GM15510 (cell line): ENCODE measurements around the gene RAB22A.

Source experiments
- POLR2A ChIP-seq: IDR thresholded peaks from 3 replicates; pipeline ENCODE4 v1.6.1; 2011; ENCODE audit warnings: borderline replicate concordance; ENCODE audit not compliant: insufficient read length; ENCODE audit errors: extremely low read depth

The RAB22A gene

GRCh38 chr20:58313396-58313795 is 3.9 kb downstream of the RAB22A start:
- no peak for TF ChIP-seq POLR2A

GRCh38 chr20:58321205-58321604 is 11.7 kb downstream of the RAB22A start:
- TF ChIP-seq POLR2A, result no peak

GRCh38 chr20:58322083-58322482 is 12.6 kb downstream of the RAB22A start:
- TF ChIP-seq POLR2A, result no peak

GRCh38 chr20:58325912-58326311 is 16.4 kb downstream of the RAB22A start:
- TF ChIP-seq POLR2A, result no peak

GRCh38 chr20:58327211-58327610 is 17.7 kb downstream of the RAB22A start:
- no peak for TF ChIP-seq POLR2A

- no peak for TF ChIP-seq POLR2A
These were observed 19.3 kb downstream of the RAB22A start for GRCh38 chr20:58328836-58329235.

- TF ChIP-seq POLR2A, result no peak
These were observed 20.2 kb downstream of the RAB22A start for GRCh38 chr20:58329711-58330110.

- TF ChIP-seq POLR2A, result no peak
These were observed 20.7 kb downstream of the RAB22A start for GRCh38 chr20:58330249-58330648.

- TF ChIP-seq POLR2A, result no peak
These were observed 21.2 kb downstream of the RAB22A start for GRCh38 chr20:58330687-58331086.

GRCh38 chr20:58331961-58332551 is 22.5 kb downstream of the RAB22A start:
- TF ChIP-seq POLR2A, result no peak

GRCh38 chr20:58339741-58340140 is 30.2 kb downstream of the RAB22A start:
- no peak for TF ChIP-seq POLR2A

GRCh38 chr20:58340151-58340550 is 30.6 kb downstream of the RAB22A start:
- no peak for TF ChIP-seq POLR2A

- TF ChIP-seq POLR2A, result no peak
These were observed 31.3 kb downstream of the RAB22A start for GRCh38 chr20:58340853-58341252.

GRCh38 chr20:58342104-58342945 is 32.8 kb downstream of the RAB22A start:
- TF ChIP-seq POLR2A, result no peak

- no peak for TF ChIP-seq POLR2A
These were observed 35.2 kb downstream of the RAB22A start for GRCh38 chr20:58344741-58345140.

GRCh38 chr20:58349570-58349969 is 40.1 kb downstream of the RAB22A start:
- no peak for TF ChIP-seq POLR2A

GRCh38 chr20:58352468-58352867 is 43.0 kb downstream of the RAB22A start:
- no peak for TF ChIP-seq POLR2A

- TF ChIP-seq POLR2A, result no peak
These were observed 49.9 kb downstream of the RAB22A start for GRCh38 chr20:58359441-58359840.
